Heart right ventricle (tissue), 16 donors: ENCODE data around the gene KIAA0753. TPM values are rescaled to one million over a fixed set of nuclear protein-coding genes. Genes with fewer than 3 reads are reported as not detected.
"Not testable (repeated sequence)": the region's sequence is repeated elsewhere in the genome, so short reads cannot be mapped to it uniquely, and the experiment has no call there.

ENCODE experiments used
- ATAC-seq, 8 donors: fragments of 200-7000 bp; cut with Tn5 transposase; one replicate each; pipeline ENCODE4 v1.9.1; 2020; ENCODE audit warnings: mild to moderate bottlenecking in 8 of 8, moderate library complexity in 8 of 8, moderate number of reproducible peaks in 1 of 8
- DNase-seq, 2 donors: peaks; one replicate each; pipeline ENCODE4 v3.0.0-alpha.2; 2020
- H3K27ac ChIP-seq, 10 donors: fragments of 200-600 bp; sonication (generic) in 2 of 10; one replicate each; pipeline versions ENCODE4 v1.5.0 to v1.8.0; 2020 to 2022; ENCODE audit warnings: mild to moderate bottlenecking in 3 of 10
- H3K27me3 ChIP-seq, 7 donors: fragments of 200-600 bp; one replicate each; pipeline ENCODE4 v1.8.0; 2021 to 2022; ENCODE audit warnings: mild to moderate bottlenecking in 2 of 7
- H3K36me3 ChIP-seq, 9 donors: fragments of 200-600 bp; sonication (generic) in 1 of 9; one replicate each; pipeline versions ENCODE4 v1.5.0 to v1.8.0; 2020 to 2022; ENCODE audit warnings: mild to moderate bottlenecking in 2 of 9
- H3K4me1 ChIP-seq, 9 donors: fragments of 200-600 bp; sonication (generic) in 1 of 9; one replicate each; pipeline versions ENCODE4 v1.5.0 to v1.8.0; 2020 to 2022; ENCODE audit warnings: mild to moderate bottlenecking in 4 of 9
- H3K4me3 ChIP-seq, 10 donors: fragments of 200-600 bp; sonication (generic) in 2 of 10; one replicate each; pipeline versions ENCODE4 v1.5.0 to v1.8.0; 2020 to 2022; ENCODE audit warnings: mild to moderate bottlenecking in 7 of 10, moderate library complexity in 2 of 10
- H3K9me3 ChIP-seq, 11 donors: fragments of 200-600 bp in 10 of 11; sonication (generic) in 2 of 11; one replicate each; pipeline versions ENCODE4 v1.5.0 to v1.8.0; 2013 to 2022; ENCODE audit warnings: mild to moderate bottlenecking in 2 of 11, control low read depth in 1 of 11, moderate library complexity in 1 of 11
- CTCF ChIP-seq, 9 donors: fragments of 200-600 bp; sonication (generic) in 2 of 9; IDR thresholded peaks; one replicate each; pipeline versions ENCODE4 v1.5.0 to v1.8.0; 2021 to 2022; ENCODE audit warnings: antibody characterized with exemption in 9 of 9, mild to moderate bottlenecking in 5 of 9, moderate library complexity in 1 of 9
- WGBS, 2 donors: extraction: QIAGEN DNeasy Blood & Tissue Kit; methylation state at CpG; one replicate each; pipeline ENCODE4 v1.1.7; 2013; ENCODE audit warnings: inconsistent platforms in 1 of 2; 5-methylcytosine and 5-hydroxymethylcytosine counted together
- intact Hi-C, 10 donors: fragments of 100-400 bp; cut with DNase I; formaldehyde crosslinking; loops; one replicate each; pipeline versions ENCODE4 v1.11.1 to v1.14.2; 2022
- polyA plus RNA-seq, 2 donors: library from polyadenylated mRNA; stranded (reverse); fragments of 200-250 nt; gene quantifications; one replicate each; pipeline ENCODE4 v1.2.3, GENCODE V29; 2013
- total RNA-seq, 10 donors: library from RNA; stranded (reverse); fragmentation: NEBNext Ultra II Directional in 3 of 10; extraction: Animal tissue kit (Norgen Biotek cat#: 25700) in 3 of 10; gene quantifications; one replicate each; pipeline versions ENCODE4 v1.2.1 to v1.2.4, GENCODE V29; 2021 to 2023
- donor health status: Arrhythmogenic right ventricular cardiomyopathy.
- donor health status: ischemic (EF 13 %, LVEDD 7.1; RV severe dilation, severe dysfunction).
- donor health status: healthy with polysubstance abuse.
- donor health status: DM: no; HTN: yes; CAD: no.
- donor health status: DM: no; HTN: no; CAD: no.
- donor health status: ischemic (EF 25% LVEDD 6.9; RV normal size, moderate dysfunction).
- donor health status: ischemic (EF 25% LVEDD 5.7; RV mildly dilated, moderate dysfunction).
- donor health status: healthy.
- donor health status: DM: yes; HTN: yes; CAD: no.
- donor health status: Ischemic cardiomyopathy.
- donor health status: ischemic (EF 35%, LVEDD 5.7; RV mildly dilated, moderate dysfunction).
- donor health status: nonischemic (EF 11% LVEDD 7.7; RV severe dilation, severe dysfunction).
- donor health status: DM: yes; HTN: yes; CAD: no.
- donor health status: PGD.
- donor health status: ischemic (EF 29% LVEDD 5.4; RV normal size, mild dysfunction).
- donor health status: nonischemic (EF 23%, LVEDD 6.1; RV moderate dilation, normal function).

The KIAA0753 gene
- total and polyA plus RNA-seq, 12 donors, result 2.4 to 9.9 (median 5.5) TPM

DNA sequence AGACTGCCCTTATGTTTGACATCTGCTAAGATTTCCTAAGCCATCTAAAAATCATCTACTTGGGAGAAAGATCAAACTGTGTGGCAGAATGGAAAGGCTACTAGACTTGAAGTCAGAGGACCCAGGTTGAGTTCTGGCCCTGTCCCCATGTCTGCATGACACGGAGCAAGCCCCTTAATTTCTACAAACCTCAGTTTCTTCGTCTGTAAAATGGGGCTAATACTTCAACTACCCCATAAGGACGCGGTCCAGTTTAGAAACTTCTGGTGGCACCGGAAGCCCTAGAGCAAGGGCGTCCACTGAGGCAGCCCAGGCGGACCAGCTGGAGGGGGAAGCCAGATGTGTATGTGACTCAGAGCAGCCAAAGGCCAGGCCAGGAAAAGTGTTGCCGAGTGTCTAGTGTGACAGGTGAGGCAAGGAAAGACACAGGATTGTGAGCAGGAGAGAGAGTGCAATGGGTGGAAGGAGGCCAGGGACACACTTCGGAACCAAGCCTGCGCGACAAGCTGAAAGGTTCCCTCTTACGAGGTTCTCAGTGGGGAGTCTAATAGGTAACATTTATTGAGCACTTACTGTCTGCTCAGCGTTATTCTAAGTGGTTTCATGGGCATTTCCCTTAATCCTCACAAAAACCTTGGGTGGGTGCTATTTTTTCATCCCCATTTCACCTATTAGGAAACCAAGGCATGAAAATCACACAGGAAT is 66.4 kb downstream of the KIAA0753 start:
- intact Hi-C loops, result loop anchor here in 1 of 10 donors (10.0 kb wide), 1 partner anchor 99 kb away; no protein-coding TSS in a partner anchor
- no peaks in the 10 kb centered on the region for H3K9me3 ChIP-seq
- no peak overlapping the region for H3K27ac ChIP-seq
- H3K36me3 ChIP-seq, result peaks cover 0 to 25% (median 0%) of the 10 kb centered on the region in 9 donors
- DNase-seq (no peak), ATAC-seq (no peak)
- TF ChIP-seq CTCF (IDR thresholded peaks at IDR 0.05), result no peak
- peaks cover 0 to 10% (median 0%) of the 10 kb centered on the region in 7 donors for H3K27me3 ChIP-seq
- H3K4me1 ChIP-seq, result peaks cover 3 to 21% (median 15%) of the 10 kb centered on the region in 9 donors
- no peak overlapping the region for H3K4me3 ChIP-seq
- WGBS, 2 donors, result 97% methylated on average over 13 of the region's 13 CpGs

- not testable (repeated sequence) for ATAC-seq, H3K9me3 ChIP-seq, H3K27ac ChIP-seq, H3K4me3 ChIP-seq, DNase-seq
- WGBS, 2 donors, result 98 to 99% methylated on average over 6 of the region's 6 CpGs
- peaks cover 0 to 19% (median 0%) of the 10 kb centered on the region in 9 donors for H3K36me3 ChIP-seq
- peaks cover 0 to 15% (median 0%) of the 10 kb centered on the region in 7 donors for H3K27me3 ChIP-seq
- intact Hi-C loops, result loop anchor here in 1 of 10 donors (10.0 kb wide), 1 partner anchor 99 kb away; no protein-coding TSS in a partner anchor
- peaks cover 3 to 21% (median 15%) of the 10 kb centered on the region in 9 donors for H3K4me1 ChIP-seq
Observed at GRCh38 chr17:6573495-6573894, 67.0 kb downstream of the KIAA0753 start.

GRCh38 chr17:6572972-6573370 is 67.5 kb downstream of the KIAA0753 start:
- TF ChIP-seq CTCF (IDR thresholded peaks at IDR 0.05), result no peak
- ATAC-seq (no peak), DNase-seq (no peak)
- no peak overlapping the region for H3K4me3 ChIP-seq
- no peaks in the 10 kb centered on the region for H3K9me3 ChIP-seq
- intact Hi-C loops, result loop anchor here in 1 of 10 donors (10.0 kb wide), 1 partner anchor 98 kb away; no protein-coding TSS in a partner anchor
- H3K27ac ChIP-seq, result no peak overlapping the region
- H3K4me1 ChIP-seq, result peaks cover 3 to 21% (median 15%) of the 10 kb centered on the region in 9 donors
- peaks cover 0 to 14% (median 0%) of the 10 kb centered on the region in 9 donors for H3K36me3 ChIP-seq
- H3K27me3 ChIP-seq, result peaks cover 0 to 15% (median 0%) of the 10 kb centered on the region in 7 donors
- WGBS, 2 donors, result 97 to 100% methylated on average over 8 of the region's 8 CpGs

DNA sequence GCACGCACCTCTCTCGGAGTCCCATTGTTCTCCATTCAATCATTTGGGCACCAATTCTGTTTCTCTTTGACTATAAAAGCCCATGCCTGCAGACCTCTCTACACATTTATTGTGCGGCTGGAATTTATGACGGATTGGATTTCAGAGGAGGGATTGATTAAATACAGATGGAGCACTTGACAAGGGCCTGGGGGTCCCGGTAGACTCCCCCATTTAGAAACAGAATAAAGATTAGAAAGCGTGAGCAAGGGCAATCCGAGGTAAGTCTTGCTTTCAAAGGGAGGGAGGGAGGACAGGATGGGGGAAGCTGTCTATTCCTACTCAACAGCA is 69.1 kb downstream of the KIAA0753 start:
- Histone ChIP-seq H3K9me3 (no peaks in the 10 kb centered on the region), H3K4me3 (no peak overlapping the region), H3K27ac (no peak overlapping the region), H3K27me3 (peaks cover 0 to 15% (median 0%) of the 10 kb centered on the region in 7 donors), H3K36me3 (no peaks in the 10 kb centered on the region), H3K4me1 (peaks cover 3 to 20% (median 15%) of the 10 kb centered on the region in 9 donors)
- no peak for ATAC-seq
- intact Hi-C loops, result loop anchor here in 1 of 10 donors (10.0 kb wide), 1 partner anchor 97 kb away; no protein-coding TSS in a partner anchor
- DNase-seq, result no peak
- no peak for TF ChIP-seq CTCF (IDR thresholded peaks at IDR 0.05)
- WGBS, 2 donors, result 79 to 82% methylated on average over 7 of the region's 7 CpGs
